ENCODE measurements around the gene PNMA8B.

GRCh38 chr19:46494146-46494940, 1.3 kb downstream of the PNMA8B start:
- TF ChIP-seq CTCF (IDR thresholded peaks at IDR 0.05) = no peak
- TF ChIP-seq ZFX (IDR thresholded peaks at IDR 0.05; ENCODE audit: borderline replicate concordance) = no peak

Measured in 22Rv1 (cell line).